Lower leg skin (tissue), 3 donors: ENCODE measurements around the gene SLC30A9.

Source experiments
- POLR2A ChIP-seq, 2 donors: fragments of 450-650 bp; IDR thresholded peaks; one replicate each; pipeline ENCODE4 v1.6.1; 2016 to 2017; ENCODE audit warnings: antibody characterized with exemption in 2 of 2, mild to moderate bottlenecking in 1 of 2, moderate library complexity in 1 of 2
- TF ChIP-seq, protein P1 (sequence below), 3 donors: fragments of 450-650 bp; IDR thresholded peaks; one replicate each; pipeline ENCODE4 v1.5.1; 2016; ENCODE audit warnings: antibody characterized with exemption in 3 of 3, mild to moderate bottlenecking in 3 of 3, moderate library complexity in 2 of 3

DNA sequence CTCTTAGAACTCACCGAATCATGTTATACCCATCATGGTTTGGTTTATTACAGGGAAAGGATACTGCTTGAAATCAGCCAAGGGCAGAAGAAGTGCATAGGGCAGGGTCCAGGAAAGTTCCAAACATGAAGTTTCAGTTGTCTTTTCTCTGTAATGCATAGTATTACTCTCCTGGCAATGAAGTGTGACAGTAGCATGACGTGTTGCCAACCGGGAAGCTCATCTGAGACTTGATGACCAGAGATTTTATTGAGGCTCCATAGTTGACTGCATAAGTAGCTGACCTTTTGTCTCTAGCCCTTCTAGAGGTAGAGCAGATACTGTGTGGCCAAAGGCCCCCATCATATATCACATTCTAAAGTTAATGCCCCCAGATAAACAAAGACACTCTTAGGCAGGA is 90.0 kb downstream of the SLC30A9 start:
- no peak for TF ChIP-seq POLR2A (IDR thresholded peaks at IDR 0.05)
- TF ChIP-seq, protein P1, sequence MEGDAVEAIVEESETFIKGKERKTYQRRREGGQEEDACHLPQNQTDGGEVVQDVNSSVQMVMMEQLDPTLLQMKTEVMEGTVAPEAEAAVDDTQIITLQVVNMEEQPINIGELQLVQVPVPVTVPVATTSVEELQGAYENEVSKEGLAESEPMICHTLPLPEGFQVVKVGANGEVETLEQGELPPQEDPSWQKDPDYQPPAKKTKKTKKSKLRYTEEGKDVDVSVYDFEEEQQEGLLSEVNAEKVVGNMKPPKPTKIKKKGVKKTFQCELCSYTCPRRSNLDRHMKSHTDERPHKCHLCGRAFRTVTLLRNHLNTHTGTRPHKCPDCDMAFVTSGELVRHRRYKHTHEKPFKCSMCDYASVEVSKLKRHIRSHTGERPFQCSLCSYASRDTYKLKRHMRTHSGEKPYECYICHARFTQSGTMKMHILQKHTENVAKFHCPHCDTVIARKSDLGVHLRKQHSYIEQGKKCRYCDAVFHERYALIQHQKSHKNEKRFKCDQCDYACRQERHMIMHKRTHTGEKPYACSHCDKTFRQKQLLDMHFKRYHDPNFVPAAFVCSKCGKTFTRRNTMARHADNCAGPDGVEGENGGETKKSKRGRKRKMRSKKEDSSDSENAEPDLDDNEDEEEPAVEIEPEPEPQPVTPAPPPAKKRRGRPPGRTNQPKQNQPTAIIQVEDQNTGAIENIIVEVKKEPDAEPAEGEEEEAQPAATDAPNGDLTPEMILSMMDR (IDR thresholded peaks at IDR 0.05), result no peak
